Right forelimb (tissue), 1 donor: Measurements from ENCODE around the gene CACNA1C.
"Not testable (repeated sequence)": the region's sequence is repeated elsewhere in the genome, so short reads cannot be mapped to it uniquely, and the experiment has no call there.

Experiments used
- DNase-seq: peaks from one replicate; pipeline ENCODE4 v3.0.0-alpha.2; 2018

The CACNA1C gene

GRCh38 chr12:2735432-2735831, 682.6 kb downstream of the CACNA1C start:
- no peak for DNase-seq

- DNase-seq = no peak
These were observed 685.0 kb downstream of the CACNA1C start for GRCh38 chr12:2737656-2738241.

GRCh38 chr12:2739069-2739468, 686.3 kb downstream of the CACNA1C start:
- DNase-seq = no peak

GRCh38 chr12:2739832-2740641, 687.2 kb downstream of the CACNA1C start:
- no peak for DNase-seq

GRCh38 chr12:2742037-2742436, 689.2 kb downstream of the CACNA1C start:
- DNase-seq = not testable (repeated sequence)

- no peak for DNase-seq
These were observed 690.7 kb downstream of the CACNA1C start for GRCh38 chr12:2743478-2743877.

- no peak for DNase-seq
These were observed 692.9 kb downstream of the CACNA1C start for GRCh38 chr12:2745655-2746054.
